Gastrocnemius medialis (tissue), 4 donors: ENCODE measurements around the gene NYAP2.

Source experiments
- CTCF ChIP-seq, 5 experiments: fragments of 450-650 bp in 3 of 5; fragments of 200-600 bp in 2 of 5; sonication (generic) in 2 of 5; IDR thresholded peaks in 4 of 5; conservative IDR thresholded peaks in 1 of 5; 1 replicate in 4 of 5; 2 replicates in 1 of 5; pipeline ENCODE4 v1.5.1; 2016 to 2019; ENCODE audit warnings: antibody characterized with exemption in 5 of 5, mild to moderate bottlenecking in 3 of 5, moderate library complexity in 3 of 5
- POLR2A ChIP-seq, 2 donors: fragments of 450-650 bp; IDR thresholded peaks; one replicate each; pipeline ENCODE4 v1.6.1; 2017; ENCODE audit warnings: antibody characterized with exemption in 2 of 2, mild to moderate bottlenecking in 2 of 2, moderate library complexity in 2 of 2

DNA sequence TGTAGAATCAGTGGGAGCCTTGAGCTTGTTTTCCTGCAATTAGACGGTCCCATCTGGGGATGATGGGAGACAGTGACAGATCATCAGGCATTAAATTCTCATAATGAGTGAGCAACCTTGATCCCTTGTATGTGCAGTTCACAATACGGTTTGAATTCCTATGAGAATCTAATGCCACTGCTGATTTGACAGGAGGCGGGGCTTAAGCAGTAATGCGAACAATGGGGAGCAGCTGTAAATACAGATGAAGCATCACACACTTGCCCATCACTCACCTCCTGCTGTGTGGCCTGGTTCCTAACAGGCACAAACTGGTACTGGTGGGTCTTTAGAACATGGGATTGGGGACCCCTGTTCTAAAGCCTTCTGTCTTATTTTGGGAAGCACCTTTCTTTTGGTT is 17.9 kb upstream of the NYAP2 start:
- TF ChIP-seq CTCF (IDR thresholded peaks at IDR 0.05 in 4 of 5, conservative IDR thresholded peaks at IDR 0.05 in 1 of 5) (no peak), POLR2A (IDR thresholded peaks at IDR 0.05) (no peak)
